GM23248 (cell line): ENCODE data around the gene AKR1C4.

Experiments
- EZH2 ChIP-seq: fragments of 200-600 bp; sonication (generic); IDR thresholded peaks from 2 replicates; pipeline ENCODE4 v1.6.1; 2018; ENCODE audit warnings: antibody characterized with exemption, mild to moderate bottlenecking; ENCODE audit not compliant: insufficient read depth, poor library complexity, severe bottlenecking
- EZH2phosphoT487 ChIP-seq: fragments of 200-600 bp; sonication (generic); IDR thresholded peaks from 2 replicates; pipeline ENCODE4 v1.6.1; 2018; ENCODE audit warnings: antibody characterized with exemption, moderate library complexity, mild to moderate bottlenecking, low read depth; ENCODE audit not compliant: insufficient read depth

GRCh38 chr10:5265139-5265538, 68.5 kb downstream of the AKR1C4 start:
- TF ChIP-seq EZH2 = no peak
- TF ChIP-seq EZH2phosphoT487 = no peak
